VCaP (cell line): ENCODE measurements around the gene HDAC4.
A peak's percentile ranks its signal among the peaks of the same experiment; 100 is the strongest.

Experiments
- H3K27ac ChIP-seq: fragments of 450-650 bp; 2 replicates; pipeline ENCODE4 v1.5.1; 2017
- CTCF ChIP-seq: fragments of 450-650 bp; conservative IDR thresholded peaks from 2 replicates; pipeline ENCODE4 v1.5.1; 2017; ENCODE audit warnings: mild to moderate bottlenecking, moderate library complexity

HDAC4 gene

GRCh38 chr2:239252801-239253200 lies 148.0 kb downstream of the HDAC4 start:
- peak overlapping the region; percentile 72 for H3K27ac ChIP-seq

GRCh38 chr2:239252393-239252792 lies 148.4 kb downstream of the HDAC4 start:
- no peak for TF ChIP-seq CTCF
- H3K27ac ChIP-seq = peak overlapping the region; percentile 72

More at GRCh38 chr2:239252801-239253200, 148.0 kb downstream of the HDAC4 start:
- no peak for TF ChIP-seq CTCF

GRCh38 chr2:239251971-239252370 lies 148.8 kb downstream of the HDAC4 start:
- no peak for TF ChIP-seq CTCF
- H3K27ac ChIP-seq = peak overlapping the region; percentile 72

- no peak for TF ChIP-seq CTCF
- H3K27ac ChIP-seq = no peak overlapping the region; the same call in 1 of the 2 replicates
Observed at GRCh38 chr2:239250216-239251081, 150.4 kb downstream of the HDAC4 start.

- no peak for TF ChIP-seq CTCF
- H3K27ac ChIP-seq = no peak overlapping the region
Observed at GRCh38 chr2:239249776-239250175, 151.0 kb downstream of the HDAC4 start.

GRCh38 chr2:239249048-239249447 lies 151.8 kb downstream of the HDAC4 start:
- TF ChIP-seq CTCF = no peak
- no peak overlapping the region for H3K27ac ChIP-seq

- no peak for TF ChIP-seq CTCF
- H3K27ac ChIP-seq = peak overlapping the region; percentile 77
Observed at GRCh38 chr2:239247401-239248245, 153.2 kb downstream of the HDAC4 start.
